GM21717 (cell line): Measurements from ENCODE around the gene PACS2.
A peak's percentile ranks its signal among the peaks of the same experiment; 100 is the strongest.
"Not testable (repeated sequence)": the region's sequence is repeated elsewhere in the genome, so short reads cannot be mapped to it uniquely, and the experiment has no call there.

ENCODE experiments used
- ATAC-seq: cut with Tn5 transposase; IDR thresholded peaks from one replicate; pipeline ENCODE4 v1.9.1; 2021; ENCODE audit warnings: mild to moderate bottlenecking, moderate library complexity; ENCODE audit not compliant: unreplicated experiment

The PACS2 gene

GRCh38 chr14:105314287-105315200 lies at the start of gene PACS2:
TSS of gene PACS2 (plus strand) at chr14:105314748. CDS start at chr14:105314919, 171 bp downstream.
- peak; percentile 58 for ATAC-seq

- no peak for ATAC-seq
Observed at GRCh38 chr14:105267820-105268548, 46.6 kb upstream of the PACS2 start.

GRCh38 chr14:105268736-105269354 lies 45.7 kb upstream of the PACS2 start:
- ATAC-seq: no peak

GRCh38 chr14:105269405-105269804 lies 45.1 kb upstream of the PACS2 start:
- no peak for ATAC-seq

GRCh38 chr14:105271224-105271890 lies 43.2 kb upstream of the PACS2 start:
- no peak for ATAC-seq

- ATAC-seq: no peak
Observed at GRCh38 chr14:105272623-105273022, 41.9 kb upstream of the PACS2 start.

- no peak for ATAC-seq
Observed at GRCh38 chr14:105273062-105273461, 41.5 kb upstream of the PACS2 start.

- no peak for ATAC-seq
Observed at GRCh38 chr14:105274637-105275036, 39.9 kb upstream of the PACS2 start.

- no peak for ATAC-seq
Observed at GRCh38 chr14:105275267-105275946, 39.1 kb upstream of the PACS2 start.

GRCh38 chr14:105277448-105277847 lies 37.1 kb upstream of the PACS2 start:
- not testable (repeated sequence) for ATAC-seq

GRCh38 chr14:105279642-105280361 lies 34.7 kb upstream of the PACS2 start:
- no peak for ATAC-seq

GRCh38 chr14:105280525-105280924 lies 34.0 kb upstream of the PACS2 start:
- ATAC-seq: no peak

GRCh38 chr14:105281371-105282097 lies 33.0 kb upstream of the PACS2 start:
- no peak for ATAC-seq

- ATAC-seq: no peak
Observed at GRCh38 chr14:105282098-105282725, 32.3 kb upstream of the PACS2 start.

- no peak for ATAC-seq
Observed at GRCh38 chr14:105283028-105283427, 31.5 kb upstream of the PACS2 start.

GRCh38 chr14:105283899-105284298 lies 30.6 kb upstream of the PACS2 start:
- ATAC-seq: no peak

GRCh38 chr14:105285174-105285573 lies 29.4 kb upstream of the PACS2 start:
- ATAC-seq: no peak

GRCh38 chr14:105286759-105287144 lies 27.8 kb upstream of the PACS2 start:
- ATAC-seq: no peak
